Pancreas (tissue), 10 donors: ENCODE measurements around the gene UBE2D1. TPM values are rescaled to one million over a fixed set of nuclear protein-coding genes. Genes with fewer than 3 reads are reported as not detected.

ENCODE experiments used
- ATAC-seq, 4 donors: fragments of 200-7000 bp; cut with Tn5 transposase; one replicate each; pipeline versions ENCODE4 v1.8.0 to v1.9.1; 2020; ENCODE audit warnings: mild to moderate bottlenecking in 4 of 4, moderate library complexity in 4 of 4
- DNase-seq, 6 donors: peaks; one replicate each; pipeline ENCODE4 v3.0.0-alpha.2; 2020
- FAIRE-seq: peaks from 2 replicates; lab custom pipeline; 2012; peaks lifted over from hg19 to GRCh38; lab: Jason Lieb, UNC
- H3K27ac ChIP-seq, 4 donors: fragments of 200-600 bp; sonication (generic); 1 replicate in 3 of 4; 2 replicates in 1 of 4; pipeline versions ENCODE4 v1.5.0 to v1.8.0; 2020
- H3K27me3 ChIP-seq, 4 donors: fragments of 200-600 bp; one replicate each; pipeline ENCODE4 v1.8.0; 2021
- H3K36me3 ChIP-seq, 3 donors: fragments of 200-600 bp; sonication (generic) in 1 of 3; one replicate each; pipeline versions ENCODE4 v1.5.0 to v1.8.0; 2020 to 2021
- H3K4me1 ChIP-seq, 3 donors: fragments of 200-600 bp; one replicate each; pipeline ENCODE4 v1.8.0; 2021
- H3K4me3 ChIP-seq, 4 donors: fragments of 200-600 bp; sonication (generic) in 2 of 4; one replicate each; pipeline versions ENCODE4 v1.5.0 to v1.8.0; 2020 to 2021
- H3K9me3 ChIP-seq, 4 donors: fragments of 200-600 bp; one replicate each; pipeline ENCODE4 v1.8.0; 2021
- CTCF ChIP-seq, 4 donors: fragments of 200-600 bp; sonication (generic) in 3 of 4; IDR thresholded peaks; one replicate each; pipeline versions ENCODE4 v1.5.0 to v1.8.0; 2021; ENCODE audit warnings: antibody characterized with exemption in 4 of 4
- WGBS, 2 donors: extraction: QIAGEN DNeasy Blood & Tissue Kit; methylation state at CpG; one replicate each; pipeline ENCODE4 v1.1.7; 2013; 5-methylcytosine and 5-hydroxymethylcytosine counted together
- intact Hi-C, 3 donors: fragments of 100-400 bp; cut with DNase I; formaldehyde crosslinking; loops; one replicate each; pipeline versions ENCODE4 v1.11.1 to v1.14.2; 2022
- polyA plus RNA-seq, 2 donors: library from polyadenylated mRNA; stranded (reverse); fragments of 200-250 nt; gene quantifications; one replicate each; pipeline ENCODE4 v1.2.3, GENCODE V29; 2013
- total RNA-seq, 6 donors: library from RNA; stranded (reverse); fragmentation: NEBNext Ultra II Directional in 4 of 6; extraction: Animal tissue kit (Norgen Biotek cat#: 25700) in 4 of 6; gene quantifications; one replicate each; pipeline versions ENCODE4 v1.2.1 to v1.2.4, GENCODE V29; 2021 to 2023
- donor health status: healthy with polysubstance abuse.
- donor health status: DM: no; HTN: no; CAD: no; lungs with moderate emphysema.
- donor health status: DM: no; HTN: no; CAD: no.
- donor health status: control.
- donor health status: control.
- donor health status: Bipolar disorder and iron deficiency.
- donor health status: DM: yes; HTN: yes; CAD: no.
- donor health status: DM: no; HTN: no; CAD: no.
- donor health status: DM: no; HTN: no; CAD: no.
- donor health status: DM: yes; HTN: yes; CAD: no.

Gene UBE2D1
- total and polyA plus RNA-seq, 8 donors, result 2.5 to 8.9 (median 3.1) TPM

GRCh38 chr10:58372607-58373441 lies 38.0 kb downstream of the UBE2D1 start:
- no peak overlapping the region for H3K27ac ChIP-seq
- FAIRE-seq (no peak), ATAC-seq (no peak), DNase-seq (no peak)
- WGBS, 2 donors, result 83 to 88% methylated on average over 4 of the region's 4 CpGs
- no peaks in the 10 kb centered on the region for H3K27me3 ChIP-seq
- H3K36me3 ChIP-seq, result no peaks in the 10 kb centered on the region
- no peak for TF ChIP-seq CTCF (IDR thresholded peaks at IDR 0.05)
- H3K4me1 ChIP-seq, result no peaks in the 10 kb centered on the region
- H3K9me3 ChIP-seq, result no peaks in the 10 kb centered on the region
- intact Hi-C loops, result no loop called here
- H3K4me3 ChIP-seq, result no peak overlapping the region

GRCh38 chr10:58373442-58373827 lies 38.6 kb downstream of the UBE2D1 start:
- Histone ChIP-seq H3K36me3 (no peaks in the 10 kb centered on the region), H3K4me1 (no peaks in the 10 kb centered on the region), H3K27me3 (no peaks in the 10 kb centered on the region), H3K9me3 (no peaks in the 10 kb centered on the region), H3K27ac (no peak overlapping the region), H3K4me3 (no peak overlapping the region)
- TF ChIP-seq CTCF (IDR thresholded peaks at IDR 0.05), result no peak
- FAIRE-seq (no peak), ATAC-seq (no peak), DNase-seq (no peak)
- intact Hi-C loops, result no loop called here
- WGBS, 2 donors, result 82 to 84% methylated on average over 3 of the region's 3 CpGs

GRCh38 chr10:58382489-58382995 lies 47.7 kb downstream of the UBE2D1 start:
- intact Hi-C loops, result no loop called here
- Histone ChIP-seq H3K4me1 (peaks cover 0 to 10% (median 0%) of the 10 kb centered on the region in 3 donors), H3K9me3 (no peaks in the 10 kb centered on the region), H3K36me3 (no peaks in the 10 kb centered on the region), H3K27me3 (no peaks in the 10 kb centered on the region), H3K27ac (no peak overlapping the region), H3K4me3 (no peak overlapping the region)
- DNase-seq (no peak), ATAC-seq (no peak), FAIRE-seq (no peak)
- TF ChIP-seq CTCF (IDR thresholded peaks at IDR 0.05), result no peak
- 64 to 75% methylated on average over 2 of the region's 2 CpGs for WGBS, 2 donors

GRCh38 chr10:58384095-58384494 lies 49.3 kb downstream of the UBE2D1 start:
- peak overlapping the region in 3 of 4 donors; percentile 60 to 78 (median 67) for H3K27ac ChIP-seq
- 37 to 69% methylated on average over 3 of the region's 3 CpGs for WGBS, 2 donors
- ATAC-seq, result peak in 3 of 4 donors; percentile 37 to 53 (median 38)
- intact Hi-C loops, result no loop called here
- no peak for TF ChIP-seq CTCF (IDR thresholded peaks at IDR 0.05)
- peaks cover 0 to 10% (median 0%) of the 10 kb centered on the region in 3 donors for H3K4me1 ChIP-seq
- no peak for FAIRE-seq
- no peaks in the 10 kb centered on the region for H3K9me3 ChIP-seq
- no peak for DNase-seq
- H3K4me3 ChIP-seq, result peak overlapping the region in 3 of 4 donors; percentile 51 to 90 (median 76)
- peaks cover 0 to 3% (median 0%) of the 10 kb centered on the region in 3 donors for H3K36me3 ChIP-seq
- no peaks in the 10 kb centered on the region for H3K27me3 ChIP-seq
